Stimulated activated naive CD8-positive, alpha-beta T cell treated with anti-CD3 and anti-CD28 coated beads, Interleukin-15, Interleukin-2, amounts not matched to agents 100 ng/mL and 50 ng/mL, for 24 hours (primary cell): ENCODE measurements around the gene COP1.
"Not testable (repeated sequence)": the region's sequence is repeated elsewhere in the genome, so short reads cannot be mapped to it uniquely, and the experiment has no call there.

Source experiments
- H3K27ac Mint-ChIP-seq: one replicate; pipeline ENCODE4 v1.8.0; 2021; ENCODE audit warnings: mild to moderate bottlenecking, mixed read lengths
- H3K27me3 Mint-ChIP-seq: one replicate; pipeline ENCODE4 v1.8.0; 2021; ENCODE audit warnings: mixed read lengths
- H3K36me3 Mint-ChIP-seq: one replicate; pipeline ENCODE4 v1.8.0; 2021; ENCODE audit warnings: low read depth, mixed read lengths
- H3K4me1 Mint-ChIP-seq: one replicate; pipeline ENCODE4 v1.8.0; 2021; ENCODE audit warnings: low read depth, mixed read lengths
- H3K4me3 Mint-ChIP-seq: one replicate; pipeline ENCODE4 v1.8.0; 2021; ENCODE audit warnings: mild to moderate bottlenecking, mixed read lengths
- H3K9me3 Mint-ChIP-seq: one replicate; pipeline ENCODE4 v1.8.0; 2021; ENCODE audit warnings: mixed read lengths

Gene COP1

DNA sequence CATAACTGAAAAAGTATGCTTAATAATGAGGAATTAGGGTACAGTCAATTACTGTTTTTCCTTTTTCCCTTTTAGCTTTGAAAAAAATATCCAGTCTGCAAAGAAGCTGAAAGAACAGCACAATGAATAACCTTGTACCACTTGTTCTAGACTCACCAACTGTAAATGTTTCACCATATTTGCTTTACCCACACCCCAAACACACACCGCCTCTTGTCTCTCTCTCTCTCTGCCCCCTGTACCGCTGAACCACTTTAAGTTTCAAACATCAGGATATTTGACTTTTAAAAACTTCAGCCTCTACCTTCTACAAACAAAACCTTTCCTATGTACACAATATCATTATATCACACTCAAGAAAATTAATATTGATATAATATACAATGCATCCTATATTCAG is 197.1 kb downstream of the COP1 start:
- H3K4me1 Mint-ChIP-seq = no peaks in the 10 kb centered on the region
- no peaks in the 10 kb centered on the region for H3K27me3 Mint-ChIP-seq
- no peak overlapping the region for H3K27ac Mint-ChIP-seq
- peaks cover 33% of the 10 kb centered on the region for H3K36me3 Mint-ChIP-seq
- no peaks in the 10 kb centered on the region for H3K9me3 Mint-ChIP-seq
- H3K4me3 Mint-ChIP-seq = no peak overlapping the region

DNA sequence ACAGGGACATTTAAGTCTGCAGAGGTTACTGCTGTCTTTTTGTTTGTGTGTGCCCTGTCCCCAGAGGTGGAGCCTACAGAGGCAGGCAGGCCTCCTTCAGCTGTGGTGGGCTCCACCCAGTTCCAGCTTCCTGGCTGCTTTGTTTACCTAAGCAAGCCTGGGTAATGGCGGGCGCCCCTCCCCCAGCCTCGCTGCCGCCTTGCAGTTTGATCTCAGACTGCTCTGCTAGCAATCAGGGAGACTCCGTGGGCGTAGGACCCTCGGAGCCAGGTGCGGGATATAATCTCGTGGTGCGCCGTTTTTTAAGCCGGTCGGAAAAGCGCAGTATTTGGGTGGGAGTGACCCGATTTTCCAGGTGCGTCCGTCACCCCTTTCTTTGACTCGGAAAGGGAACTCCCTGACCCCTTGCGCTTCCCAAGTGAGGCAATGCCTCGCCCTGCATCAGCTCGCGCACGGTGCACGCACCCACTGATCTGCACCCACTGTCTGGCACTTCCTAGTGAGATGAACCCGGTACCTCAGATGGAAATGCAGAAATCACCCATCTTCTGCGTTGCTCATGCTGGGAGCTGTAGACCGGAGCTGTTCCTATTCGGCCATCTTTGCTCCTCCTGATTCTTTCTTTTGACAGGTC is 199.2 kb downstream of the COP1 start:
- H3K36me3 Mint-ChIP-seq = peaks cover 30% of the 10 kb centered on the region
- not testable (repeated sequence) for H3K27ac Mint-ChIP-seq, H3K27me3 Mint-ChIP-seq, H3K4me1 Mint-ChIP-seq, H3K4me3 Mint-ChIP-seq, H3K9me3 Mint-ChIP-seq

DNA sequence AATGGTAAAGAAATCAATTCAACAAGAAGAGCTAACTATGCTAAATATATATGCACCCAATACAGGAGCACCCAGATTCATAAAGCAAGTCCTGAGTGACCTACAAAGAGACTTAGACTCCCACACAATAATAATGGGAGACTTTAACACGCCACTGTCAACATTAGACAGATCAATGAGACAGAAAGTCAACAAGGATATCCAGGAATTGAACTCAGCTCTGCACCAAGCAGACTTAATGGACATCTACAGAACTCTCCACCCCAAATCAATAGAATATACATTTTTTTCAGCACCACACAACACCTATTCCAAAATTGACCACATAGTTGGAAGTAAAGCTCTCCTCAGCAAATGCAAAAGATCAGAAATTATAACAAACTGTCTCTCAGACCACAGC is 212.4 kb downstream of the COP1 start:
- H3K4me3 Mint-ChIP-seq, H3K27ac Mint-ChIP-seq, H3K27me3 Mint-ChIP-seq, H3K9me3 Mint-ChIP-seq, H3K4me1 Mint-ChIP-seq: not testable (repeated sequence)
- H3K36me3 Mint-ChIP-seq = peaks cover 40% of the 10 kb centered on the region

DNA sequence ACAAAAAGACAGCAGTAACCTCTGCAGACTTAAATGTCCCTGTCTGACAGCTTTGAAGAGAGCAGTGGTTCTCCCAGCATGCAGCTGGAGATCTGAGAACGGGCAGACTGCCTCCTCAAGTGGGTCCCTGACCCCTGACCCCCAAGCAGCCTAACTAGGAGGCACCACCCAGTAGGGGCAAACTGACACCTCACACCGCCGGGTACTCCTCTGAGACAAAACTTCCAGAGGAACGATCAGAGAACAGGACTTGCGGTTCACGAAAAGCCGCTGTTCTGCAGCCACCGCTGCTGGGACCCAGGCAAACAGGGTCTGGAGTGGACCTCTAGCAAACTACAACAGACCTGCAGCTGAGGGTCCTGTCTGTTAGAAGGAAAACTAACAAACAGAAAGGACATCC is 214.3 kb downstream of the COP1 start:
- not testable (repeated sequence) for H3K27ac Mint-ChIP-seq, H3K9me3 Mint-ChIP-seq, H3K4me1 Mint-ChIP-seq, H3K27me3 Mint-ChIP-seq, H3K4me3 Mint-ChIP-seq
- peaks cover 51% of the 10 kb centered on the region for H3K36me3 Mint-ChIP-seq

DNA sequence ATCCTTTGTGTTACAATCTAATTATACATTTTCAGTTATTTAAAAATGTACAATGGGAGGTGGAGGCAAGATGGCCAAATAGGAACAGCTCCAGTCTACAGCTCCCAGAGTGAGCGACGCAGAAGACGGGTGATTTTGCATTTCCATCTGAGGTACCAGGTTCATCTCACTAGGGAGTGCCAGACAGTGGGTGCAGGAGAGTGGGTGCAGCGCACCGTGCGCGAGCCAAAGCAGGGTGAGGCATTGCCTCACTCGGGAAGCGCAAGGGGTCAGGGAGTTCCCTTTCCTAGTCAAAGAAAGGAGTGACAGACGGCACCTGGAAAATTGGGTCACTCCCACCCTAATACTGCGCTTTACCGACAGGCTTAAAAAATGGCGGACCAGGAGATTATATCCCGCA is 214.9 kb downstream of the COP1 start:
- H3K4me1 Mint-ChIP-seq, H3K4me3 Mint-ChIP-seq, H3K27me3 Mint-ChIP-seq, H3K9me3 Mint-ChIP-seq, H3K27ac Mint-ChIP-seq: not testable (repeated sequence)
- peaks cover 57% of the 10 kb centered on the region for H3K36me3 Mint-ChIP-seq

DNA sequence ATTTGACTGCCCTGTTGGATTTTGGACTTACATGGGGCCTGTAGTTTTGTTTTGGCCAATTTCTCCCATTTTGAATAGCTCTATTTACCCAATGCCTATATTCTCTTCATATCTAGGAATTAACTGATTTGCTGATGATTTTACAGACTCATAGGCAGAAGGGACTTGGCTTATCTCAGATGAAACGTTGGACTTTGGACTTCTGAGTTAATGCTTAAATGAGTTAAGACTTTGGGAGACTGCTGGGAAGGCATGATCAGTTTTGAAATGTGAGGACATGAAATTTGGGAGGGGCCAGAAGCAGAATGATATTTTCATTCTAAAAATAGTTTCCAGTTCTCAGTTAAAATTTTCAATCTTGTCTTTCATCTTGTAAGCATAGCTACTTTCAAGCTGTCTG is 222.3 kb downstream of the COP1 start:
- H3K27me3 Mint-ChIP-seq = no peaks in the 10 kb centered on the region
- no peak overlapping the region for H3K4me3 Mint-ChIP-seq
- H3K27ac Mint-ChIP-seq = no peak overlapping the region
- H3K4me1 Mint-ChIP-seq = no peaks in the 10 kb centered on the region
- H3K9me3 Mint-ChIP-seq = peaks cover 16% of the 10 kb centered on the region
- H3K36me3 Mint-ChIP-seq = peaks cover 90% of the 10 kb centered on the region

DNA sequence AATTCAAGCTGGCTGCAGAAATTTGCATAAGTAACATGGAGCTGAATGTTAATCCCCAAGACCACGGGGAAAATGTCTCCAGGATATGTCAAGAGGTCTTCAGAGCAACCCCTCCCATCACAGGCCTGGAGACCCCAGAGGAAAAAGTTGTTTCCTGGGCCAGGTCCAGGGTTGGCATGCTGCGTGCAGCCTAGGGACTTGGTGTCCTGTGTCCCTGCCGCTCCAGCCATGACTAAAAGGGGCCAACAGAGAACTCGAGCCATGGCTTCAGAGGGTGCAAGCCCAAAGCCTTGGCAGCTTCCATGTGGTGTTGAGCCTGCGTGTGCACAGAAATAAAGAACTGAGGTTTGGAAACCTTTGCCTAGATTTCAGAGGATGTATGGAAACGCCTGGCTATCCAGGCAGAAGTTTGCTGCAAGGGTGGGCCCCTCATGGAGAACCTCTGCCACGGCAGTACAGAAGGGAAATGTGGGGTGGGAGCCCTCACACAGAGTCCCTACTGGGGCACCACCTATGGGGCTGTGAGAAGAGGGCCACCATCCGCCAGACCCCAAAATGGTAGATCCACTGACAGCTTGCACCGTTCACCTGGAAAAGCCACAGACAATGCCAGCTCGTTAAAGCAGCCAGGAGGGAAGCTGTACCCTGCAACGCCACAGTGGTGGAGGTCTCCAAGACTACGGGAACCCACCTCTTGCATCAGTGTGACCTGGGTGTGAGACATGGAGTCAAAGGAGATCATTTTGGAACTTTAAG is 222.9 kb downstream of the COP1 start:
- H3K27me3 Mint-ChIP-seq = no peaks in the 10 kb centered on the region
- H3K4me3 Mint-ChIP-seq = no peak overlapping the region
- peaks cover 87% of the 10 kb centered on the region for H3K36me3 Mint-ChIP-seq
- H3K4me1 Mint-ChIP-seq = no peaks in the 10 kb centered on the region
- H3K9me3 Mint-ChIP-seq = peaks cover 16% of the 10 kb centered on the region
- no peak overlapping the region for H3K27ac Mint-ChIP-seq

DNA sequence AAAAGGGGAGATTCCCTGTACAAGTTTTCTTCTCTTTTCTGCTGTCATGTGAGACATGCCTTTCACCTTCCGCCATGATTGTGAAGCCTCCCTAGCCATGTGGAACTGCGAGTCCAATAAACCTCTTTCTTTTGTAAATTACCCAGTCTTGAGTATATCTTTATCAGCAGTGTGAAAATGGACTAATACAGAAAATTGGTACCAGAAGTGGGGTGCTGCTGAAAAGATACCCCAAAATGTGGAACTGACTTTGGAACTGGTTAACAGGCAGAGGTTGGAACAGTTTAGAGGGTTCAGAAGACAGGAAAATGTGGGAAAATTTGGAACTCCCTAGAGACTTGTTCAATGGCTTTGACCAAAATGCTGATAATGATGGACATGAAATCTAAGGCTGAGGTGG is 223.7 kb downstream of the COP1 start:
- H3K27ac Mint-ChIP-seq, H3K4me3 Mint-ChIP-seq, H3K4me1 Mint-ChIP-seq, H3K27me3 Mint-ChIP-seq: not testable (repeated sequence)
- Mint-ChIP-seq H3K36me3 (peaks cover 83% of the 10 kb centered on the region), H3K9me3 (peaks cover 16% of the 10 kb centered on the region)

DNA sequence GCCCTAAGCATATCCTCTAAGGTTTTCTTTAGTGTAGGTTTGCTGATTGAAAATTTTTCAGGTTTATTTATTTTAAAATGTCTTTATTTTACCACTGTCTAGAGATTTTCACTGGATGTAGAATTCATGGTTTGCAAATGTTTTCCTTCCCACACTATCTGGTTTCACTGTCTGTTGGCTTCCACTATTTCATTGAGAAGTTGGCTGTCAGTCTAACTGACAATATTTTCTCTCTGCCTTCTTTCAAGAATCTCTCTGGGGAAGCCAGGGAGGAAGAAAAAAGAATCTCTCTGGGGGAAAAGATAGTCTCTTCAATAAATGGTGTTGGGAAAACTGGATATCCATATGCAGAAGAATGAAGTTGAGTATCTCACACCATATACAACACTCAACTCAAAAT is 226.0 kb downstream of the COP1 start:
- no peak overlapping the region for H3K27ac Mint-ChIP-seq
- no peak overlapping the region for H3K4me3 Mint-ChIP-seq
- H3K36me3 Mint-ChIP-seq = peaks cover 72% of the 10 kb centered on the region
- peaks cover 16% of the 10 kb centered on the region for H3K9me3 Mint-ChIP-seq
- peaks cover 3% of the 10 kb centered on the region for H3K4me1 Mint-ChIP-seq
- no peaks in the 10 kb centered on the region for H3K27me3 Mint-ChIP-seq

DNA sequence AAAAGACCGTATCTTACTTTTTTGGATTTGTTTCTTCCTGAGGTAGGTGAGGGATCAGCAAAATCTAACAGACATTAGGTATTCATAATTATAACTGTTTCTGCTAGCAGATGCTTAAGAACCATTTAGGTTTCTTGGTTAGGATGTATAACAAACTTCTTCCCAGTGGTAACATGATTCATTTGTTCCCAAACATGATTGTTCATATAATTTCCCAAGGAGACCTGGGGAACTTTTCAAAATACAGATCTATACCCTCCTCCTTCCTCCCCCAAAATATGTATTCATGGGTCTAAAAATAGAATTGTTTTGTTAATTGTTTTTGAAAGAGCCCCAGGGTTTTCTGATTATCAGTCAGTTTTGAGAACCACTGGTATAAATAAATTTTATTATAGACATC is 228.2 kb downstream of the COP1 start:
- H3K27ac Mint-ChIP-seq = no peak overlapping the region
- H3K9me3 Mint-ChIP-seq = peaks cover 16% of the 10 kb centered on the region
- no peaks in the 10 kb centered on the region for H3K27me3 Mint-ChIP-seq
- H3K4me1 Mint-ChIP-seq = peaks cover 3% of the 10 kb centered on the region
- no peak overlapping the region for H3K4me3 Mint-ChIP-seq
- H3K36me3 Mint-ChIP-seq = peaks cover 62% of the 10 kb centered on the region

DNA sequence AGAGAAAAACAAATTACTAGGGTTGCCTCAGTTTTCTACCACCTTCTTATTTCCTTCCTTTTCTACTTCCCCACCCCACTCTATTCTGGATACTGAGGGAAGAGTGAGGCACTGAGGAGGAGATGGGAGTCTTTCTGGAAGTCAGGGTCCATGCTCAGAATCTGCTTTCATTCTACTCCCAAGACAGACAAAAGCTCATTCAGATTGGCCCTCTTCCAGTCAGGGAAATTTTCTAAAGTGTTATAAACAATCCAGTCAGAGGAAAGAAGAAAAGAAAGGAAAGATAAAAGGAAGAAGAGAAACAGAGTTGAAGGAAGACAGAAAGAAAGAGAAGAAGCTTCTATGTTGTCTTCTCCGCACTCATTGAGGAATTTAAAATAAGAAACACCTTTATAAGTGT is 228.6 kb downstream of the COP1 start:
- peaks cover 13% of the 10 kb centered on the region for H3K9me3 Mint-ChIP-seq
- peaks cover 62% of the 10 kb centered on the region for H3K36me3 Mint-ChIP-seq

DNA sequence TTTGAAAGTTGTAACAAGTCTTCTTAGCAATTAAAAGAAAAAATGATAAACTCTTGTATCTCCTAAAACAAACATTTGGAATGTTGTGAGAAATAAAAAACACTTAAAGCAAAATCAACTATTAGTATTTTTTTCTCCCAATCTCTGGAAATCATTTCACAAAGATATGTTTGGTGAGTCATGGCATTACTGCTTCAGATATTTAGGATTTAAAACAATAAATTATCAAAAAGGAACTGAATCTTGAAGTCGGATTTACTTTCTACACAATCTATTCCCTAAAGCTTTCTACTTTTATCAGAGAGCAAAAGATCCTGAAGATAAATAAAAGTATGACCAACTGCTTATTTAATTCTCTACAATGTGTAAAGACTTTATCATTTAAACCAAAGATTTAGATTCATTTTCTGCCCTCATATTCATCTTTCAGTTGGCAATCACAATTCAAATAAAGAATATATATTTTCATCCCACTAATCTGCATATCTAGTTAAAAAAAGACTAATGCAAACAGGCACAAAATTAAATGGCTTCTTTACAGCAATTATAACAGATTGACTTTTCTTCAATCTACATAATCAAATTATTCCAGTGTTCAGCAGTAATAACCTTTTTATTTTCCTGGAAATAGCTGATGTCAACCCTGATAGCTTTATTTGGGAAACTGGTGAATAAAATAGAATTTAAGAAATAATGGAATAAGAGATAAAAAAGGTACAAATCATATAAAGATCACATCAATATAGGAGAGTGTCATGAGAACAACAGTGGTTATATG is 230.0 kb downstream of the COP1 start:
- Mint-ChIP-seq H3K27me3 (no peaks in the 10 kb centered on the region), H3K9me3 (peaks cover 3% of the 10 kb centered on the region), H3K36me3 (peaks cover 55% of the 10 kb centered on the region), H3K27ac (no peak overlapping the region), H3K4me1 (peaks cover 3% of the 10 kb centered on the region), H3K4me3 (no peak overlapping the region)

More for the DNA sequence above, 228.6 kb downstream of the COP1 start:
- Mint-ChIP-seq H3K27ac (peak overlapping the region; percentile 10), H3K4me3 (no peak overlapping the region), H3K27me3 (no peaks in the 10 kb centered on the region), H3K4me1 (peaks cover 3% of the 10 kb centered on the region)

DNA sequence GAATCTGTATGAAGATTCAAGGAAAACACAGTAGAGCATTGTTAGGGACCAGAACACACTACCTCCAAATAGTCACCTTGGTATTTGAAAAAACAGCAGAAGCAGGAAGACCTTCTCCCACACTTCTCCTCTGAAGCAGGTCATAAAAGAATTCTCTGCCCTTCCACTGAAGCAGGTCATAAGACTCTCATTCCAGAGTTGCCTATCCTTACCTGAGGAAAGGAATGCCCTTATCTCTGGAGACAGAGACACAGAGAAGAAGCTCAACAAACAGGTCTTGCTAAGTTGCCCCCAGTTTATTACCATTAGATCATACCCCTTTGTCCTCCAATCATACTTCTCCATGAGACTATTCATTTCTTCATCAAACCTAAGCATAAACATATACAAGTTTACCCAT is 237.9 kb downstream of the COP1 start:
- no peak overlapping the region for H3K4me3 Mint-ChIP-seq
- H3K9me3 Mint-ChIP-seq = no peaks in the 10 kb centered on the region
- peaks cover 37% of the 10 kb centered on the region for H3K36me3 Mint-ChIP-seq
- no peak overlapping the region for H3K27ac Mint-ChIP-seq
- no peaks in the 10 kb centered on the region for H3K4me1 Mint-ChIP-seq
- no peaks in the 10 kb centered on the region for H3K27me3 Mint-ChIP-seq

DNA sequence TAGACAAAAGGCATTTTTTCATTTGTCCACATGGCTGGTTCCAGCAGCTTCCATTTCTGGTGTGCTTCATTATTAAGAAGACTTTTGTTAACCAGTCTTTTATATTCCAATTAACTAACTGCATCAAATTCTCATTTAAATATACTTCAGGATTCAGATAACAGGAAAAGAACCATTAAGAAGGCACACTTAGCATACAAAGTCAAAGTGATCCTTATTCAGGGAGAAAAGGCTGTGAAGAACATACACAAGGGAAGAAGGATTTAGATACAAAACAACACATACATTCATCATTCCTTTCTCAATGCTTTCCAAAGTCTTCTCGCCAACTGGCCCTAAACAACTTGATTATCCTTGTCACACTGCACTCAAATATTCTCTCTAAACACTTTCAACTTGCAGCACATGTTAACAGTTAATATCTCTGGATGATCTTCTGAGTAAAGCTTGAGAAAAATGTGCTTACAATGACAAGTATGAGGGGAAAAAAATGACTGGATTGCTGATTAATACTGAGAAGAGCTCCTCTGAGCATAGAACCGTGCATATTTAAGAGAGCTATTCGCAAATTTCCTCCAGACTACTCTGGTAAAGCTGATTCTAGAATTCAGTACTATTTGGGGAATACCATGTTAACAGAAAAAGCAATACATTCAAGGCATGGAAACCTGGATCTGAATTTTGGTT is 238.5 kb downstream of the COP1 start:
- Mint-ChIP-seq H3K4me3 (no peak overlapping the region), H3K27ac (no peak overlapping the region), H3K27me3 (no peaks in the 10 kb centered on the region), H3K4me1 (no peaks in the 10 kb centered on the region), H3K9me3 (no peaks in the 10 kb centered on the region), H3K36me3 (peaks cover 34% of the 10 kb centered on the region)

DNA sequence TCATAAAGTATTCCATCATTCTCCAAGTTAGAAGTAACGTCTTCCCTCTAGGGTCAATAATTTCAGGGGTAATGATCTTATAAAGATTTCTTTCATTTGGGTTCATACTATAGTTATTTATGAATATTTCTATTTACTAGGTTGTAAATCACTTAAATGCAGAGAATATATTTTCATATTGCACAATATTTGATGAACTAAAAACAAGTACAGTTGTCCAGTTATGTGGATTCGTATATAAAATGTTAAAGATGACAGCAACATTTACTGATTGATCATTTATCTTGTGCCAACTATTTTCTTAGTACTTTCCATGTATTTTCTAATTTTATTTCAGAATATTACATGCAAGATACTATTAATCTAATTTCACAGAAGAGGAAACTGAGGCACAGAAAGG is 243.3 kb downstream of the COP1 start:
- peaks cover 49% of the 10 kb centered on the region for H3K36me3 Mint-ChIP-seq
- no peaks in the 10 kb centered on the region for H3K27me3 Mint-ChIP-seq
- no peak overlapping the region for H3K4me3 Mint-ChIP-seq
- H3K27ac Mint-ChIP-seq = no peak overlapping the region
- no peaks in the 10 kb centered on the region for H3K4me1 Mint-ChIP-seq
- H3K9me3 Mint-ChIP-seq = no peaks in the 10 kb centered on the region
